ENCODE measurements around the gene TTLL5.
A peak's percentile ranks its signal among the peaks of the same experiment; 100 is the strongest.

The TTLL5 gene

GRCh38 chr14:75702616-75703261, 41.7 kb downstream of the TTLL5 start:
- no peak for DNase-seq

GRCh38 chr14:75703467-75703866, 42.4 kb downstream of the TTLL5 start:
- no peak for DNase-seq

- DNase-seq = no peak
These were observed 44.0 kb downstream of the TTLL5 start for GRCh38 chr14:75705014-75705413.

DNA sequence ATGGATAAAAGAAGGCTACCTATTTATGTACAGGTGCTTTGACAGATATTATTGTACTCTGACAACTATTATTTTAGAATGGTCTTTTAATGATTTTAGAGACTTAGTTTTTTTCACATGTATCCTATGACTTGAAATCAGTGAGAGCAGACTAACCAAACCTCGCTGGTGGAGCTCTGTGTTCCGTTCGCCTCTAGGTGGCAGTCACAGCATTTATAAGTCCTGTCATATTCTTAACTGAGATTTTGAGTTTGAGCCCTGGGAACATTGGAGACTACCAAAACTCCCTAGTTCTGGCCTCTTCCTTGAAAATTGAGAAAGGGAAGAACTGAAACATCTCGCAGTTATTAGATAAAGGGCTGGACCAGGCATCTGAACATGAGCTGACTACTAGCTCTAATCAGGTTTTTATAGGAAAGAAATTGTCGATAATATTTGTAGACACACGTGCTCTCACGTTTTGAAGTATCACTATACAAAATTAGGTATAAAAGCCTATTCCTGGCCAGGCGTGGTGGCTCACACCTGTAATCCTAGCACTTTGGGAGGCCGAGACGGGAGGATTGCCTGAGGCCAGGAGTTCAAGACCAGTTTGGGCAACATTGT, 48.3 kb downstream of the TTLL5 start:
- DNase-seq = peak; percentile 50

- no peak for DNase-seq
These were observed 50.2 kb downstream of the TTLL5 start for GRCh38 chr14:75711105-75711795.

DNA sequence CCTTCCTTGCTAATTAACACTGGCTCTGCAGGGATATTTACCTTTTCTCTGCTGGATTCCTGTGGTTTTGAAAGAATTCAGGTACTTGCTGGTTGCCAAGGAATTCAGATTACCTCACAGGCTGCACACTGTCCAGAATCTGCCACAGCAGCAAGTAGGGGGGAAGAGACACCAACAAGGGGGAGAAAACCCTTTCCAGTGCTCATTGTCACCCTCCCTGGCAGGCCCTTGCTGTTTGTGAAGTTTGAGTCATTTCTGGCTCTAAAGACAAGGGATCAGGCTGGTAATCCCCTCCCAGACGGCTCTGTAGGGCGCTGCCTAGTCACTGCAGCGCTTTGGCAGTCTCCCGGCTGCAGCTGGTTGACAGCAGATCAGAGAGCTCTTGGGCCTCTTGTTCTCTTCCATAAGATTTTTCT, 50.8 kb downstream of the TTLL5 start:
- DNase-seq = no peak

DNA sequence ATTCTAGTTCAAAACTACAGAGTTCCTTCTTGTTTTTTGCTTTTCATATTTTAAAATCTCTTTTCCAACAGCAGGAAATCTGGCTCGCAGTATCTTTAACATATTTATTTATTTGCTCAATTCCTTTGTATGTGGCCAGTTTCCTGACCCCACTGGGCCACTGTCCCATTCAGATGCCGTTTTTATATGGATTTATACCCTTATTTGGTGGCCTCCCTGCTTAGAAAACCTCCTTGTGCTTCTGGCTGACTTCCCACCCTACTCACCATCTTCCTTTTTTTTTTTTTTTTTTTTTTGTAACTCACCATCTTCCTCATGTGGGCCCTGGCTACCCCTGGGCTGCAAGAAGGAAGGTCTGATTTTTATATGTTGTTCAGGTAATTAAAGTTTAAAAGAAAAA, 53.9 kb downstream of the TTLL5 start:
- no peak for DNase-seq

DNA sequence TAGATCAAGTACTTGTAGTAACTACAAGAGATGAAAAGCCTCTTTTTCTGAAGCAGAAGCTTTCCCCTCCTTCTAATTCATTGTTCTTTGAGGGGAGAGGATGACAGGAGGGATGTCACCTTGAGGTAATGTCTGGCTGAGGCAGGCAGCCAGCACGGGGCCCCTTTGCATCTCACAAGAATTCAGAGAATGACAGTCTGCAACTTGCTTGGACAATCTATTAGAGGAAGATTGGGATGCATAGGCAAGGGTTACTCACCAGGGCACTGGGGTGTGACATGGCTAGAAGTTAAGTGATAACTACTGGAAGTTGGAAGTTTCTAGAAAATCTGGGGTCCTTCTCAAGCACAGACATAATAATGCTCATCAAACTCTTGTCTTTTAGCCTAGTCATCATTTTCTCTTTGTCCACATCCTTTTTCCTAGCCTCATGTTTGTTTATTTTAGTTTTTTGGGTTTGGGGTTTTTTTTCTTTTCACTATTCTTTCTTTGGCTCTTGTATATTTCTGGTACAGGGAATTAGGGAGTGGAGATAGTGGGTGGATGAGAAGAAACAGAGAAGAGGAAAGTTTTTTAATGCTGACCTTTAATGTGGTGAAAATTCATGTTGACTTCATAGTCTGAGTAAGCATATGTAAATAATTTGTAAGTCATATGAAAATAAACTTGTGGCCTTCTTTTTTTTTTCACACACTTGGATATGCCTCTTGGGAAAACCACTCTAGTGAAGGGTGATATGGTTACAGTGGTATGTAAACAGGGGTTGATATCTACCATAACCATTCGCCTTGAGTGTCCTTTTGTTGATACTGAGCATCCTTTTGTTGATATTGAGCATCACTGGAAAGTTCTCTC, 55.1 kb downstream of the TTLL5 start:
- DNase-seq = no peak

DNA sequence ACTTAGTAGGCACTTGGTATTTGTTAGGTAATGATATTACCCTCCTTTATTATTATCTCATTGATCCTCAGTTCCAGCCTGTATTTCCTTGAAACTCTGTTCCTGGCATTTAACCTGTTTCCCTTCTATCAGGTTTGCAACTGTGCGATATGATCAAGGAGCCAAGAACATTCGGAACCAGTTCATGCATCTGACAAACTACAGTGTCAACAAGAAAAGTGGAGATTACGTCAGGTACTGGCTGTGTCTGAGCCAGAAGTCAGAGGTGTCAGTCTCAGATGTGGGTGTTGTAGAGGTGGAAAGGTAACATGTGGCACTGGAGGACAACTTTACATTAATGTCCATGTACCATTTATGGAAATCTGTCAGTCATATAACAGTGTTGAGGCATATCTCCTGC, 56.7 kb downstream of the TTLL5 start:
- no peak for DNase-seq

DNA sequence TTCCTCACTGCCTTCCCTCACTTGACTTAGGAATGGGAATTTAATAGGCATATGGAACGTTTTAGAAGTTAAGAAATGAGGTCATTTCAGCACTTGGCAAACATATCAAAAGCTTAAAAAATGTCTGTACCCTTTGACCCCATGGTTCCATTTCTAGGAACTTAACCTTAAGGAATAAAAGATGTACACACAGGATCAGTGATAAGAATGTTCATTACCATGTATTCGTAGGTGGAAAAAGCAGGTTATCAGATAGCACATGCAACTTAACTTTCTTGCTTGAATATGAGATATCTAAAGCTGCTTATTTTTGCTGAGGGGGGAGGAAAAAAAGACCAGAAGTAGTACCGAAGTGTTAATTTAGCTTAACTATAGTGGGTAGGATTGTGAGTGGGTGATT, 57.2 kb downstream of the TTLL5 start:
- DNase-seq = no peak

GRCh38 chr14:75720116-75720515, 59.1 kb downstream of the TTLL5 start:
- no peak for DNase-seq

DNA sequence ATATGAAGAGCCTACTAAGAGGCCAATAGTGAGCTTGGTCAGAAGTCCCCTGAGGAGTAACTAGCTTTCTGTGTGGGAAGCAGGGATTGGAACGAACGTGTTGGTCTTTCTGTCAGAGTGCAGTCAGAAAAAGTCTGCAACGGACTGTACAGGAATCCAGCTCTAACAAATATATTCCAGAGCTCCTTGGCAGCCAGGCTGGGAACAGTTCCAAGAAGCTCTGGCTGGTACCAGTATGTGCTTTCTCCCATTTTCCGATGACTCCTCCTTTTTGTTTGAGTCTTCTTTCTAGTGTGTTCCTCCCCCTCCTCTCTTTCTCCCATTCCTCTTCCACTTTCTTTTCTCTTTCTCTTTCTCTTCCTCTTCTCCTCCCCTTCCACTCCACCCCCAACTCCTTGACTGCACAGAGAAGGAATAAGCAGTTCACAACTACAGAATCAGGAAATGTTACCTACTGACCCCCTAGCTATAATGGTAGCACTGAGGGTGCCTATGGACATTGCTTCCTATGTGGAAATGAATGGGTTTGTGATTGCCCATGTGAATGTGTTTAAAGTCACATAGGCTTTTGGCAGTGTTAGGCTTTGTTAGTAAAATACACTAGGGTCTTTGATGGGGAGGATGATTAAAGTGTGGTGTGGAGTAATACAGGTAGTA, 59.9 kb downstream of the TTLL5 start:
- DNase-seq = no peak

DNA sequence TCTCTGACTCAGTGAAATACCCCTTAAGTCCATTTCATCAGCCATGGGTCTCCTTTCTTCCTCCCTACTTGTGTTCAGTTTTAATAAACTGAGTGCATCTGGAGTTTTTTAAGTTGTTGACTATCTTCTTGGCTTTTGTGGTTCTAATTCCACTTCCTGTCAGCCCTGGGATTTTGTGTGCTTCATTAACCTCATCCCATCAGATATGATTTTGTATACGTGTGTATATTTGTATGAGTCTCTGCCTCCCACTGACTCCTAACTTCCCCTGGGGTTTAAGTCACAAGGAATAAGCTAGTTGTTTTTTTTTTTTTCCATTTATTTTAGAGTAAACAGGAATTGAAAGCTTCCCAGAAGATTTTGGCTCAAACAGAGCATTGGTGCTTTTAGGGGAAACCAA, 62.7 kb downstream of the TTLL5 start:
- no peak for DNase-seq

GRCh38 chr14:75724414-75725204, 63.6 kb downstream of the TTLL5 start:
- no peak for DNase-seq

DNA sequence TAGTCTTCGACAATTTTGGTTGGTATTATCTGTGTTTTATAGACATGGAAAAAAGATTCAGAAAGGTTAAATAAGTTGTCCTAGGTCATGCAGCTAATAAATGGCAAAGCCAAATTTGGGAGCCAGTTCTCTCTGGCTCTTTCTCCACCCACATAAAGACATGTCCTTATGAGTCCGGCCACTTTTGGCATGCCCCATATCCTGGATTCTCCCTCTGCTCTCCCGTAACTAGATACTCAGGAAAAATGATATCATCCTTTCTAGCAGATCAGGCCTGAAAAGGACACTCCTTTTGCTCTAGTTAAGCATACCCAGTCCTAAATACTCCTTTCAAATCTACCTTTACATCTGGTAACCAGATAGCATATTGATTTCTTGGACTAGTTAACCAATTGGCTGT, 64.4 kb downstream of the TTLL5 start:
- no peak for DNase-seq

- no peak for DNase-seq
These were observed 65.3 kb downstream of the TTLL5 start for GRCh38 chr14:75726321-75726720.

DNA sequence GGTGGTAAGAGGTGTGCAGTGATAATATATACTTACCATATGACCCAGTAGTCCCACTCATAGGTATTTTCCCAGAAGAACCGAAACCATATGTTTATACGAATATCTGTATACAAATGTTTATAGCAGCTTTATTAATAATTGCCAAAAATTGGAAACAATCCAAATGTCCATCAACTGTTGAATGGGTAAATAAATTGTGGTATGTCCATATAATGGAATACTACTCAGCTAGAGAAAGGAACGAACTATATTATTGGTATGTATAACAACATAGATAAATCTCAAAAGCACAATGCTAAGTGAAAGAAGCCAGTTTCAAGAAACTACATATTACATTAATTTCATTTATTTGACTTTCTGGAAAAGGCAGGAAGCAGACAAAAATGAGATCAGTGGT, 66.1 kb downstream of the TTLL5 start:
- DNase-seq = no peak

GRCh38 chr14:75732888-75733287, 71.8 kb downstream of the TTLL5 start:
- no peak for DNase-seq

DNA sequence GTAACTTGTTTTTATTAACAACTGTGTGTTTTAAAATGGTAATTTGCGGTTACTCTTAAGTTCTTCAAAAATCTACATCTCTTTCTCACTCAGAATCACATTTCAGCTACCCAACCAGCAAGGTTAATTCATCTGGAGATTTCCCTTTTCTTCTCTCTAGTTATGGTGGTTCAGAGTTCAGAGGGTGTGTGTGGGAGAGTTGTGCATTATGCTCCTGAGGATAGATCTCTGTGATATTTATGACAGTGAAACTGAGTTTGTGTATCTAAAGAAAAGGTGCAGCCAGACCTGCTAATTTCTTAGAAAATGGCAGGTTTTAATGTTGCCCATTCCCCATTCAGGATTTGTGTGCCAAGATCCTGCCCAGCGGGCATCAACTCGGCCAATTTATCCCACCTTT, 73.8 kb downstream of the TTLL5 start:
- no peak for DNase-seq

DNA sequence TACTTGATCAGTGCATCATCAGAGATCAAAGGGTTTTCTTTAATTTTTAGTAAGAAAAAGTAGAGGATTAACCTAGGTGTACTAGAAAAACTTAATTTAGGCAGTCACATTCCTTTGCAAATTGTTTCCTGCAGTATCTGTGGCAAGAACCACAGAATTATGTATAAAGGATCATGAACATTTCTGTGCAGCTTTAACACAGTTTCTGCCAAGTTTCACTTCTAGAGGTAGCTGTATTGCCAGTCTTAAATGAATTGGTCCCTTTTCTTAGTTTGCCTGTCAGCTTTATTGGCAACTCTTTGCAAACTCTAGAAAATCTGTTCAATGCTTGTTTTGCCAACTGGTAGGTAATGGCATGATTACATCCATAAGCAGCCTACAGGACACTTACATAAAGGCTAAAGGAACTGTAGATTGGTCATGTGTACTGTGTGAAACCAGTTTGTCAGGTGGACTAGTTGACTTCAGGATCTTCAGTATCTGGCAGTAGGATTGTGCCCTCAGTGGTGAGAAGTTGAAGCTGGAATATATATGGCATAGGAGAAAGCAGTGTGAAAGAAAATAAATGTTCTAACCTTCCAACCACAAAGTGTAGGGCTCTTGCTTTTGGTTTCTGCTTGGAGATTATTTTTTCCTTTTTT, 75.9 kb downstream of the TTLL5 start:
- DNase-seq = no peak

- DNase-seq = no peak
These were observed 77.1 kb downstream of the TTLL5 start for GRCh38 chr14:75738192-75738591.

DNA sequence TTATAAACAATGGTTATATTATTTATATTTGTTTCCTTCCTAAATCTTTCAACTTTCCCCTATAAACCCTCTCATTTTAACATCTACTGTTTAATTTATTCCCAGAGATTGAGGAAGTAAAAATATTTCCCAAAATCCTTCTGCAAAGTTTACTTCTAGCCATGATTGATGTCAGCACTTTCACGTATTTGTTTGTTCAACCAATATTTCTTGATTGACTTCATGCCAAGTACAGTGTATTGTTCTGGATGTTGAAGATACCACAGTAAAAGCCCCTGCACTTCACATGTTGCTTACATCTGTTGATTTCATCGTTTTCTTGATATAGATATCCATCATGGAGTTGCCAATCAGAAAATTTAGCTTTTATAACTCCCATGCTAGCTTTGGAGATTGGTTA, 81.8 kb downstream of the TTLL5 start:
- DNase-seq = no peak

Measured in central memory CD4-positive, alpha-beta T cell (primary cell).